Vagina (tissue), 2 donors: ENCODE measurements around the gene MAP3K14.

ENCODE experiments used
- POLR2A ChIP-seq, 2 donors: fragments of 450-650 bp; IDR thresholded peaks; one replicate each; pipeline ENCODE4 v1.6.1; 2017; ENCODE audit warnings: antibody characterized with exemption in 2 of 2, mild to moderate bottlenecking in 2 of 2, moderate library complexity in 2 of 2
- POLR2AphosphoS5 ChIP-seq, 2 donors: sonication (generic); formaldehyde crosslinking; IDR thresholded peaks; one replicate each; pipeline ENCODE4 v1.9.0; 2017; ENCODE audit warnings: antibody characterized with exemption in 2 of 2, mild to moderate bottlenecking in 2 of 2, low read depth in 1 of 2; ENCODE audit not compliant: insufficient read depth in 1 of 2
- TF ChIP-seq, protein P1 (sequence below), 3 experiments: fragments of 450-650 bp in 2 of 3; fragments of 200-600 bp in 1 of 3; sonication (generic) in 1 of 3; IDR thresholded peaks; one replicate each; pipeline ENCODE4 v1.5.1; 2017 to 2019; ENCODE audit warnings: antibody characterized with exemption in 3 of 3, mild to moderate bottlenecking in 2 of 3, moderate library complexity in 2 of 3

DNA sequence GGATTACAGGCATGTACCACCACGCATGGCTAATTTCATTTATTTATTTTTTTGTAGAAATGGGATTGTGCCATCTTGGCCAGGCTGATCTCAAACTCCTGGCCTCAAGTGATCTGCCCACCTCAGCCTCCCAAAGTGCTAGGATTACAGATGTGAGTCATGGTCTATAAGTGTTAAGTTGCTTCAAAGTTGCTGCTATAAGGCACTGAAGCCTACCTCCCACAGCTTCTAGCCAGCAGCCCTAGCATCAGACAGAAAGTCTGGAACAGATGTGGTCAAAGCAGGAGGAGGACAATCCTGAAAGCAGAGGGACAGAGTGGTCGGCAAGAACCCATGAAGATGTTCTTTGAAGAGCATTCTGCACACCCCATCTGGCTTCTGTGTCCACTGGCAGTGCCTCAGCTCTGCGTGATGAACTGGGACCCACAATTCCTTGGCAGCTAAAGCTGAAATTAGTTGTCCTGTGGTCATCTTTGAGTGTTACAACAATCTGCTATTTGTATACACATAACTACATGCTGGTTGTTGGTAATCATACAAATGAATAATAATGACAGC is 11.2 kb downstream of the MAP3K14 start:
- TF ChIP-seq, protein P1, sequence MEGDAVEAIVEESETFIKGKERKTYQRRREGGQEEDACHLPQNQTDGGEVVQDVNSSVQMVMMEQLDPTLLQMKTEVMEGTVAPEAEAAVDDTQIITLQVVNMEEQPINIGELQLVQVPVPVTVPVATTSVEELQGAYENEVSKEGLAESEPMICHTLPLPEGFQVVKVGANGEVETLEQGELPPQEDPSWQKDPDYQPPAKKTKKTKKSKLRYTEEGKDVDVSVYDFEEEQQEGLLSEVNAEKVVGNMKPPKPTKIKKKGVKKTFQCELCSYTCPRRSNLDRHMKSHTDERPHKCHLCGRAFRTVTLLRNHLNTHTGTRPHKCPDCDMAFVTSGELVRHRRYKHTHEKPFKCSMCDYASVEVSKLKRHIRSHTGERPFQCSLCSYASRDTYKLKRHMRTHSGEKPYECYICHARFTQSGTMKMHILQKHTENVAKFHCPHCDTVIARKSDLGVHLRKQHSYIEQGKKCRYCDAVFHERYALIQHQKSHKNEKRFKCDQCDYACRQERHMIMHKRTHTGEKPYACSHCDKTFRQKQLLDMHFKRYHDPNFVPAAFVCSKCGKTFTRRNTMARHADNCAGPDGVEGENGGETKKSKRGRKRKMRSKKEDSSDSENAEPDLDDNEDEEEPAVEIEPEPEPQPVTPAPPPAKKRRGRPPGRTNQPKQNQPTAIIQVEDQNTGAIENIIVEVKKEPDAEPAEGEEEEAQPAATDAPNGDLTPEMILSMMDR (IDR thresholded peaks at IDR 0.05) = no peak
- TF ChIP-seq POLR2AphosphoS5 (IDR thresholded peaks at IDR 0.05; ENCODE audit: insufficient read depth in 1 of 2, low read depth in 1 of 2) (no peak), POLR2A (IDR thresholded peaks at IDR 0.05) (no peak)
